Erythroblast (primary cell): ENCODE results near the gene FIBCD1.

Source experiments
- GATA1 ChIP-seq: IDR thresholded peaks from 2 replicates; pipeline ENCODE4 v1.6.1; 2011; ENCODE audit warnings: low read depth, mild to moderate bottlenecking, control low read depth, low read length, moderate library complexity
- POLR2A ChIP-seq: IDR thresholded peaks from 2 replicates; pipeline ENCODE4 v1.6.1; 2011; ENCODE audit warnings: mild to moderate bottlenecking, low read length

DNA sequence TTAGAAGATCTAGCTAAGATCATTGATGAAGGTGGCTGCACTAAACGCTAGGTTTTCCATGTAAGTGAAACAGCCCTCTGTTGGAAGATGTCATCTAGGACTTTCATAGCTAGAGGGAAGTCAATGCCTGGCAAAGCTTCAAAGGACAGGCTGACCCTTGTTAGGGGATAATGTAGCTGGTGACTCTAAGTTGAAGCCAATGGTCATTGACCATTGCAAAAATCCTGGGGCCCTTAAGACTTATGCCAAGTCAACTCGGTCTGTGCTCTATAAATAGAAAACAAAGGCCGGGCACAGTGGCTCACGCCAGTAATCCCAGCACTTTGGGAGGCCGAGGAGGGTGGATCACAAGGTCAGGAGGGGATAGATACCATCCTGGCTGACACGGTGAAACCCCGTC, 26.6 kb upstream of the FIBCD1 start:
- no peak for TF ChIP-seq POLR2A
- no peak for TF ChIP-seq GATA1
